Muscle of back (tissue), 13 donors: ENCODE measurements around the gene SND1. TPM values are rescaled to one million over a fixed set of nuclear protein-coding genes. Genes with fewer than 3 reads are reported as not detected.

Experiments used
- DNase-seq, 3 donors: peaks; one replicate each; pipeline versions ENCODE4 v3.0.0 to v3.0.0-alpha.2; 2013
- long read RNA-seq, 9 donors: transcript quantifications; one replicate each; lab custom pipeline, GENCODE V29; 2026
- polyA plus RNA-seq, 10 donors: library from polyadenylated mRNA; unstranded; fragments of 120-200 nt; gene quantifications; one replicate each; pipeline ENCODE4 v1.2.1, GENCODE V29; 2013; ENCODE audit not compliant: insufficient read length in 10 of 10

The SND1 gene
- polyA plus RNA-seq: 100 to 1,000 TPM in 4 of 10 donors, 10 to 100 TPM in 6; 79.0 to 120 (median 98.4) TPM
- long read RNA-seq, donor 1, transcript SND1-201 (24 exons, 3,476 nt): major isoform, 12 of 34 reads
- long read RNA-seq, donor 1, partial matches to known transcripts: 20 of 34 reads
- long read RNA-seq, donor 1, other reads (novel, unspliced or antisense): 0 of 34 reads
- long read RNA-seq, donor 2, transcript SND1-201 (24 exons, 3,476 nt): major isoform, 8 of 18 reads
- long read RNA-seq, donor 2, partial matches to known transcripts: 9 of 18 reads
- long read RNA-seq, donor 2, other reads (novel, unspliced or antisense): 0 of 18 reads
- long read RNA-seq, donor 3: 0 reads
- long read RNA-seq, donor 4, transcript SND1-201 (24 exons, 3,476 nt): major isoform, 9 of 37 reads
- long read RNA-seq, donor 4, partial matches to known transcripts: 27 of 37 reads
- long read RNA-seq, donor 4, other reads (novel, unspliced or antisense): 0 of 37 reads
- long read RNA-seq, donor 5, transcript SND1-203 (2 exons, 793 nt): minor isoform, 5 of 43 reads
- long read RNA-seq, donor 5, transcript SND1-201 (24 exons, 3,476 nt): major isoform, 9 of 43 reads
- long read RNA-seq, donor 5, partial matches to known transcripts: 28 of 43 reads
- long read RNA-seq, donor 5, other reads (novel, unspliced or antisense): 0 of 43 reads
- long read RNA-seq, donor 6, transcript SND1-201 (24 exons, 3,476 nt): major isoform, 13 of 56 reads
- long read RNA-seq, donor 6, partial matches to known transcripts: 37 of 56 reads
- long read RNA-seq, donor 6, other reads (novel, unspliced or antisense): 5 of 56 reads
- long read RNA-seq, donor 7, transcript SND1-201 (24 exons, 3,476 nt): major isoform, 13 of 48 reads
- long read RNA-seq, donor 7, partial matches to known transcripts: 31 of 48 reads
- long read RNA-seq, donor 7, other reads (novel, unspliced or antisense): 0 of 48 reads
- long read RNA-seq, donor 8, partial matches to known transcripts: 53 of 59 reads
- long read RNA-seq, donor 8, other reads (novel, unspliced or antisense): 0 of 59 reads
- long read RNA-seq, donor 9, partial matches to known transcripts: 0 of 1 reads
- long read RNA-seq, donor 9, other reads (novel, unspliced or antisense): 0 of 1 reads

DNA sequence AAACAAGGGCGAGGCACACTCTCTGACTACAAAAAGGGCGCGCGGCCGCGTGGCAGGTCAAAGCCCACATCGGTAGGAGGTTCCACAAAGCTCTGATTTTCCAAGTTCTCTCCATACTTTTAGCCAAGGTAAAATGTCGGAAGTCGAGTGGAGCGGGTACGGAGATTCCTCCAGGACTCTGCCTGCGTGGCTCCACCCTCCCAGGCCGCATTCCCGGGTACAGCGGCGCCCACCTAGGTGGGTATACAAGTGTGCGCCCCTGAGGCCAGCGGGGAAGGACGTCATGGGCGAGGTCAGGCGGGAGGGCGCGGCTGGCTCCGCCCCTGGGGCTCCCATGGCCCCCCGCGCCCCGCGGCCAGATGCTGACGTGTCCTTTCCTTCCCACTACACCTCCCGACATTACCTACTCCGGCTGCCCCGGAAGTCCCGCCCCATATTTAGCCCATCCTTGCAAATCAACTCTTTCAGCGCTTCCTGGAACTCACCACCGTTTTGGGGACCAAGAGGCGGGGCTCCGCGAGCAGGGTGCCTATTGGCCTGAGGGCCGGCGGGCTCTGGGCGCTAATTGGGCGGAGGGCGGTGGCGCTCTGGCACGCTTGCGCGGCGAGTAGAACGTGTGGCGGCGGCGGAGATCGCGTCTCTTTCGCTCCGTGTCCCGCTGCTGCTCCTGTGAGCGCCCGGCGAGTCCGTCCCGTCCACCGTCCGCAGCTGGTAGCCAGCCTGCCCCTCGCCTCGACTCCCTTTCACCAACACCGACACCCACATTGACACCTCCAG lies at the start of gene SND1:
TSS of gene SND1 (plus strand) at position 639 of the 777 bp plus-strand sequence. CDS start 180 bp downstream, outside the sequence.
- DNase-seq: peak; percentile 99 to 100 (median 99)

DNA sequence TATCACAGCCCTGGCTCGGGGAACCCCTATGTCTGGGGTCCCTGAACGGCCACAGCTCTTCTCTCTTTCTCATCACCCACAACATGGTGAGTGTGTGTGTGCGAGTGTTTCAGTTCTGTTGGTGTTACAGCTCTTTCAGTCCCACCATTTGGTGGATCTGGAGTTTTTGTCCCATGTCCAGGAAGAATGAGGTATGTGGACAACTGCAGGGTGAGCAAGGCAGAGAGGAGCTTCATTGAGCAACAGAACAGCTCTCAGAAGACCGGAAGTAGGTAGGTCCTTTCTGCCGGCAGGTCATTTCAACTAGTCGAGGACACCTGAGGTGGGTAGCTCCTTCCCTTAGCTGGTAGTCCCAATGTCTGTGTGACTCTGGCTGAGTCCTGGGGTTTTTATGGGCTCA lies 43.5 kb upstream of the SND1 start:
- no peak for DNase-seq

DNA sequence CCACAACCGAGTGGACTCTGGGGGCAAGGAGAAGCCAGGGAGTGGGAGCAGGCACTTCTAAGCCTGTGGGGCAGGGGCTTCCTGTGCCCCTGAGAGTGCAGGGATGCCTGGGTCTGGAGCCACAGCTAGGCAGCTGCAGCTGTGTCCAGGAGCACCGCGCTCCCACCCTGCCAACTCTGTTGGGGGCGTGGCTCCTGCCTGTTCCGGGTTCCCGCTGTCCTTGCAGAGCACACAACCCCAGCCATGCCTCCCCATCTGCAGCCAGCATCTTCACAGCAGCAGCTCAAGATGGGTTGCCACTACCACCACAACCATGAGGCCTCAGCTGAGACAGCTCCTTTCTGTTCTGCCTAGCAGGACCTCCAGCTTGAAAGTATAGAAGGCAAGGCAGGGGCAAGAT lies 42.7 kb upstream of the SND1 start:
- no peak for DNase-seq

DNA sequence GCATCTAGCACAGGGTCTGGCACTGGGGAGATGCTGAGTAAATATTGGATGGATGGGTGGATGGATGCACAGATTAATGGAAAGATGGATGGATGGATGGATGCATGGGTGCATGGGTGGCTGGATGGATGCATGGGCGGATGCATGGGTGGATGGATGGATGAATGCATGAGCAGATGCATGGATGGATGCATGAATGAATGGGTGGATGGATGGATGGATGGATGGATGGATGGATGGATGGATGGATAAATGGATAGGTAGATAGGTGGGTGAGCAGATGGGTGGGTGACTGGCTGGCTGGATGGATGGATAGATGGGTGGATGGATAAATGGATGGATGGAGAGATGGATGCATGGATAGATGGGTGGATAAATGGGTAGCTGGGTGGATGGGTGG lies 39.7 kb upstream of the SND1 start:
- DNase-seq: no peak

DNA sequence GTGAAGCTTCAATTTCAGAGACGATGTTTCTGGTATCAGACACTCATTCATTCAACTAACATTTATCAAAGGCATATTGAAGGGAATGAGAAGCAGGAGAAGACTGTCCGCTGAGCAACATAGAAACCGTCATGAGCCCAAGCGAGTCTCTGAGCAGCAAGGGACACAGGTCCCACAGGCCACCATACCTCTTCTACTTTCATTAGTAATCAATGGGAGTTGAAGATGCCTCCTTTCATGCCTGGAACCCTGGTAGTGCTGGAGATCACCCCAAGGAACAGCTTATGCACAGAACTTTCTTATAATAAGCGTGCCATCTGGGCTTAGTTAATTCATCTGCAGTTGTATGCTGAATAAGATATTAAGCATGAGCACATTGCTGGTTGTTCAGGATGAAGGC lies 35.3 kb upstream of the SND1 start:
- DNase-seq: no peak

DNA sequence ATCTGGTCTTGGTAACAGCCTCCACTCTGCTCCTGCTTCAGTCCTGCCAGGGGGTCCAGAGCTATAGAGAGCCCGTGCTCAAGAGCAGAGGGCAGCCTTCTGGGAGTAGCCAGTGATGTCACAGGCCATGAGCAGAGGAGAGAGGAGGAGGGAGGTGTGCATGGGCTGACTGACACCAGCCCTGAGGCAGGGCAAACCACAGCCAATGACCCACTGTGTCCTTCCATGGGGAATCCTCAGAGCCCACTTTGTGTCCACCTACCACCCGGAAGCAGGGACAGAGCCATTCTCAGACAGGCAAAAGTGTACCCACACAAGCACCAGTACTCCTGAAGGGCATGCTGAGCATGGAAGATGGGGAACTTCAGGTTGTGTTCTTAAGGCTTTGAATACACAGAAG lies 34.0 kb upstream of the SND1 start, which contains the start of gene PAX4:
TSS of gene PAX4 (minus strand) at position 101 of the 400 bp plus-strand sequence. CDS start 2,214 bp downstream, outside the sequence.
- no peak for DNase-seq

DNA sequence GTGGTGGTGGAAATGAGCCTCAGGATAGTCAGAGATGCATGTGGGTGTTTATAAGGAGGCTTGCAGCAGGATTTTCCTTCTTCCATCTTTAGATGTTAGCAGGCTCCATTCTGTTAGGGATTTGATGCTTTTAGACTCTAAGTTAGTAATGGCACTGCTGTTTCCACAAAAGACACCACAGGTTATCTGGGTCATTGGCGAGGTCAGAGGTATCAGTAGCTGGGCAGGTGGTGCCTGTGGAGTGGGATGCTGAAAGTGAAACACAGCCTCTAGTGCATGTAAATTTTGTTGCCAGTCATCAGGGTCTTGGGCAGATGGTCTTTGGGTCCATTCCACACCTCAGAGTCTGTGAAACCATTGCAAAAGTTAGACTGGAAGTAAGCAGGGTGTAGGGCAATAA lies 33.2 kb upstream of the SND1 start:
- DNase-seq: no peak

DNA sequence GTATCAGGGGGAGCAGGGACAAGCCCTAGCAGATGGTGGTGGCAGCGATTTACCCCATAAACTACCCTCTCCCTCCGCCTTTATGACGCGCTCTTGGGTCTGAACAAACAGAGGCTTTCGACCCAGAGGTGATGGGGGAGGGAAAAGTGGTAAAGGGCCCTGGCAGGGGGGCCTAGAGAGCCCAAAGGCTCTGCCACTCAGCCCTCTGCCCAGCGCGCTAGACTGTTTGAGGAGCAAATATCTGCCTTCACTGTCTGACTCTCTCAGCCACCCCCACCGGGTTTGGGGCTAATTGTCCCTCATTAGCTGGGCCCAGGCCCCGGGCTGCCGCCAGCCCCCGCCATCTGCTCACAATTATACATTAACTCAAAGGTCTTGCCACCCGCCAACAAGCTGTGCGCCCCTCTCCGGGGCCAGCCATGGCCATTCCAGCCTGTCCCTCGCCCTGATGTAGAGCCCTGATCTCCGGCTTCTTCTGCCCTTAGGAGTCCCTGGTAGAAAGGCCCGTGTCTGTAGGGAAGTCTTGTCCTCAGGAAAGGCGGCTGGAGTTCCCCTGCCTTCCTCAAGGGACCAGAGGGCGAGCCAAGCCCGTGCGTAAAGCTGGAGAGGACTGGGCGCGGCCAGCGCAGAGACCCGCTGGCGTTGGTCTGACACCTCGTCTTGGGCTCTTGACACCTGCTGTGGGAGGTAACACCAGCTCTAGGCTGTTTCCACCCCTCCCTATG lies 32.2 kb upstream of the SND1 start:
- DNase-seq: peak in 1 of 3 donors; percentile 19

DNA sequence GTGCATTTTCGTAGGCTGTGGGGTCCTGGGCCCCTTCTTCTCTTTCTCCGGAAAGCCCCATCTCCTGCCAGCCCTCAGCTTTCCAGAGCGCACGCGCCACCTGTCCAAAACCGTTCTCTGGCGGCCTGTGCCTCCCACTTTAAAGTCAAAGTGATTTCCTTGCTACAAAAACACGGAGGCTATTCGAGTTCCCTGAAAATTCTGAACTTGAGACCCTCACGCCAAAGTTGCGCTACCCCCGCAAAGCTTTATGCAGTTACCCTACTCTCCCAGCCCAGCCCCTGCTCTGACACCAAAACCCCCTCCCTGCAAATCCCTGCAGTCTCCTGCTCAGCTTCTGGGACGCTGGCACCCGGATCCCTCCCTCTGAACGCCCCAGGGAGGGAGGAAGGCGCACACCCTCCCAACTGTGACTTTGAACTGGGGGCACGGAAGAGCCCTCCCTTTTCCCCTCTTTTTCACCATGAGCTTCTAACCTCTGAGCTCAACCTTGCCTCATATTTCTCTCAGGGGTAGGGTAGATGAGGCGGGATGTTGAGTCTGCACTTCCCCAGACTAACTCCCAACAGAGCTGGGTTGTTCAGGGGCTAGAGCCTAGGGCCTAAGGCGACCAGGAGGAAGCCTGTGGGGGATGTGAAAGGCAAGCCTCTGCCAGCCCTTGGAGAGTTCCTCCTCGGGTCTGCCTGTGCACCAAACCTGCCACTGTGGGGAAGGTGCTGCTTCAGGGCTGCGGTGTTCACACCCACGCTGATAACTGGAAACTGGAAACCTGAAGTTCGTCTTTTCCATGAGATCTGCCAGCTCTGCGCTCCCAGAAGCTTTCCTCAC lies 31.4 kb upstream of the SND1 start:
- peak in 1 of 3 donors; percentile 21 for DNase-seq

DNA sequence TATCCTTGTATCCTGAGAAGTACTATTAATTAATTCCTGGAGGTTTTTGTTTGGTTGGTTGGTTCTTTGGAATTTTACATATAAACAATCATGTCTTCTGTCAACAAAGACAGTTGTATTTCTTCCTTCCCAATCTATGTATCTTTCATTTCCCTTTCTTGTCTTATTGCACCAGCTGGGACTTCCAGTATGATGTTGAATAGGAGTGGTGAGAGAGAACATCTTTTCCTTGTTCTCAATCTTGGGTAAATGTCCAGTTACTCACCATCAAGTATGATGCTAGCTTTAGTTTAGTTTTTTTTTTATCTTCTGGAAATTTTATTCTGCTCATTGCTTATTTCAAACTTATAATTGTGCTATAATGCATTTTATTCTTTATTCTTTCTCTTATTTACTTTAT lies 26.7 kb upstream of the SND1 start:
- DNase-seq: no peak

DNA sequence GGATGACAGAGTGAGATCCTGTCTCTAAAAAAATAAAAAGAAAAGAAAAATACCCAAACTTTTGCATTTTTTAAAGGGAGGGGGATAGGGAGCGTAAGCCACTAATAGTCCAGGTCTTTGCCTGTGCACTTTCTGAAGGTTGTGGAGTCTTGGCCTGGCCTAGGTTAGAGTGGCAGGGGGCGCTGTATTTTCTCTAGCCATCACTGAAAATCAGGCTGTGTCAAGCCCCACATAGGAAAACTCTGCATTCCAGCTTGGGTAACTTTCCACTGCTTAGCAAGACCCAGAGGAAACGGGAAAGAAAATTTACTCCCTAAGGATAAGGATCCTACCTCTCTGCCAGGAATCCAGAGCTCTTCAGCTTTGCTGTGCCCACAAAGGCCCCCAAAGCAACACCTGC lies 23.5 kb upstream of the SND1 start:
- no peak for DNase-seq

DNA sequence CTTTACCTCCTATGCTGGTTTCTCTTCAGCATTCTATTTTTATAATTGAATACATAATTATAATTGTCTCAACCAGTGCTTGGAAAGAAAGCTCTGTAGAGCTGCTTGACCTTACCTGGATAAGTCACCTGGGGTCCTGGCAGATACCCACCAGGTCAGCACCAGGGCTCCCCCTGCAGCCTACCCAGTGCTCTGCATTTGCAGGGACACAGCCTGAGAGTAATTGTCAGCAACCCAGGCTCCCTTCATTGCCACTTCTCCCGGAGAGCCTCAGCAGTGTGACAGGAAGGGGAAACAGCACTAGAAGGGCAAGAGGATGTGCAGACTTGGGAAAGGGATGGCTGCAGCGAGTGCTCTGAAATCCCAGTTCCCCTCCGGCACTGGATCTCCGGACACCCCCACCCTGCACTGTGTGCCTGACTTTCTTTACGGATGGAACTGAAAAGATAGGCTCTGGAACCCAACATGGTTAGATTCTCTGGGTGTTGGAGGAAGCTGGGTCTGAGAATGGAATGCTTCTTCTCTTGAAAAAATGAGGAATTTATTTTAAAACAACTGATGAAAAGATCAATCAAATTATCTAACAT lies 22.6 kb upstream of the SND1 start:
- DNase-seq: no peak

DNA sequence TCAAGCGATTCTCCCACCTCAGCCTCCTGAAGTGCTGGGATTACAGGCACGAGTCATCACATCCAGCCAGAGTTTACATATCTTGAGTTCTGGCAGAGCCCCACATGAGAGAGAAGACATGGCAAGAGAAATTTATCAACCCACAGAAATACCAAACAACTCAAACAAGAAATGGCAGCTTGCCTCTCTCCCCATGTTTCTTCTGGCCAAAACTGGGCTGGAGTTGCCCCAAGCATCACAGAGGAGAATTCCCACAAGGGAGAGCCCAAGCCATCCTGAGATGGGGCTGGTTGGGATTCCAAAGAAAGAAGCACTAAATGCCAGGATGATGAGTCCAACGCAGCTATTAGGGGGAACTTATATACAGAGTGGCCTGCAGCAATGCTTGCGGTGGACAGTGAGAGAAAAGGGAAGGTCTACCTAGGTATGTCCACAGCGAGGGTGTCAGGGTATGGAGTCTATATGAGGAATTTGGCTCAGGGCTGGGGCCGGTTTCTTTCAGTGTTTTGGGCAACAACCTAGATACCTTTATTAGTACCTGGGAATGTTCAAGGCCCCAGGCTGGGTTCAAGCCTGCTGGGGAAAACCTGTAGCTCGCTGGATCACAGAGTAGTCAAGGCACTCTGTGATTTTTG lies 19.6 kb upstream of the SND1 start:
- DNase-seq: peak in 1 of 3 donors; percentile 76

DNA sequence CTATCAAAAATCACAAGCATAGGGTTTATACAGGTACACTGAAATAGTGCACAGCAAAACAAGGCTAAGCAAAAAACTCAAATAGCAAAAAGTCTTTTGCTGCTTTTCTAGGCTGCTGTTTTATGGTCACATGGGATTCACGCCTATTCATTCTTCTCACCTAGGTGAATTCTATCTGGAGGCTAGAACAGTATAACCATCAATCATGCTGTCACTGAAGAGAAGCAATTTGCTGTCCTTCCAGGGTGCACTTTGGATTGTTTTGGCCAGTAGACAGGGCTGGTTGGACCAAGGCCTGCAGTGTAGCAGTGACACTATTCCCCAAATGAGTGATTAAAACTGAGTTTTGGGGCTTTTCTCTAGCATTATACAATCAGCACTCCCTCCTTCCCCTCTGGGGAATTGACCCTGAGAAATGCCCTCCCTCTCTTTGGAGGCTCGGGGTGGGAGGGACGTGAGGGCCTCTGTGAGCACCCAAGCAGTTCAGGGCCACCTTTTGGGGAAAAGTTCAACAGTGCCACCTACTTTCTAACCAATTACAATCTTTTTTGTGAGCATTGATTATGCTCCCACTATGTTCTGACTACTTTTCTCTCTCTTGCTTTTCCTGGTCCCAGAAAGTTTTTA lies 16.2 kb upstream of the SND1 start:
- DNase-seq: no peak

DNA sequence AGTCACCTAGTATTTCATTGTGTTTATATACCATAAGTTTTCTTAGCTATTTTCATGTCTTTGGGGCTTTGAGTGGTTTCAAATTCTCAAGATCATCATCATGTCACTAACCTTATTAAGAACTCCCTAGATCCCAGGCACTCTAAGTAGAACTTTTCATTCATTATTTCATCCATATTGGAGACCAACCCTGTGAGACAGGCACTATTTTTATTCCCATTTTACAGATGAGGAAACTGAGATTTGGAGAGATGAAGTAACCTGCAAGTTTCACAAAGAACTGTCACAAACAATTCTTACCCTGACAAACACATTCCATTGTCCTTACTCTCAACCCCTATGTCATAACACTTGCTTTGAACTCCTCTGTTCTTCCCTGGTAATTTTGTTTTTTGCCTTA lies 13.8 kb upstream of the SND1 start:
- DNase-seq: no peak

DNA sequence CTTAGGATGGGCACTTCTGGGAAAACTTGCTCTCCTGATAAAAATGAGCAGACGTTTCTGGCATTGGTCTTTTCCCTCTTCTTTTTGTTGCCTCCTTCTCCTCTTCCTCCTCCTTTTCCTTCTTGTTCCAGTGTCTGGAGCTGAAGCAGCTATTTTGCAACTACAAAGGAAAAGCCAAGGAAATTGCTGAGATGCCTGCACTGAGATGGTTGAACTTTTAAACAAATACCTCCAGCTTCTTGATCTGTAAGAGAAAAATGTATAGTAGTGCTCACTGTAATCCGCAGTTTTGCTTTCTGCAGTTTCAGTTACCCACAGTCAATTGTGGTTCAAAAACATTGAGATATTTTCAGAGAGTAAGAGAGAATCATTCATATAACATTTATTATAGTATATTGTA lies 7.5 kb upstream of the SND1 start:
- no peak for DNase-seq

DNA sequence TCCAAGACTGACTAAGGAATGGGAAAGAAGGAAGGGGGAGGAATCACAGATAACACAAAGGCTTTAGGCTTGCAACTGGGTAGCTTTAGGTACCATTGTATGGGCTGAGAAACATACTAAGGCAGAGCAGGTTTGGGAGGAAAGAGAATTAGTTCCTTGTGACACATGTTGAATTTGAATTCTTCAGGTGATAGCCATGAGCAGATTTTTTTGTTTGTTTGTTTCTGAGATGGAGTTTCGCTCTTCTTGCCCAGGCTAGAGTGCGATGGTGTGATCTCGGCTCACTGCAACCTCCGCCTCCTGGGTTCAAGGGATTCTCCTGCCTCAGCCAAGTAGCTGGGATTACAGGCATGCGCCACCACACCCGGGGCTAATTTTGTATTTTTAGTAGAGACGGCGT lies 4.4 kb upstream of the SND1 start:
- no peak for DNase-seq

DNA sequence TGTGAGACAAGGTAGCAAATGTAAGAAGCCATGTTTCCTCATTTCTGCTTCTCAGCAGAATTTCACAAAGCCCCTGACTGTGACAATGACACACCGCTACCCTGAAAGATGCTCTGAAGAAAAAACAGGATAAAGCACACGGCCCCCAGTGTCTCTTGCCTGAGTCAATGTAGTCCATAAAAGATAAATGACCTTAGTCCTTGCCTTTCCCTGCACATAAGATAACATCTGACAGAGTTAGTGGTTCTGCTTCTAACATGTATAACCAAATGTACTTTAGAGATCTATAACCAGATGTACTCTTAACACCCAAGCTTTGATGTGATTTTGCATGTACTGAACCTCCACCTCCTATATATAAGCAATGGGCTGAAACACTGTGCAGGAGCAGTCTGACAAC lies 3.0 kb upstream of the SND1 start:
- DNase-seq: no peak
